ENCODE data around the gene INSL4.

DNA sequence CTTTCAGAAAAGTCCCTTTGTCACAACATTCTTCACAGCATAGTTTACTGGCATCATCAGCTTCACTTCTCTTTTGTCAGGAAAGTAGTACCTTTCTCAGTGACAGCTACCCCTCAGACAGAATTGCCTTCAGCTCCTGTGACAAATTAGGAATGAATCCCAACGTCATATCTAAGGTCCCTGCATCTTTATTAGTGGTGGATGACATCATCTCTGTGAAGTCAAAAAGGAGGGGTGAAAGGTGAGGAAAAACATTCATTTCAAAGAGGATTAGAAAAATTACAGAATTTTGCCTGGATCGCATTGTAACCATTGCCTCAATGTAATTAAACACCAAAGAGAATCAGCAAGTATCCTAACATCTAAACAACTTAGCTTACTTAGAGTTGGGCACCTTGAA lies 37.9 kb upstream of the INSL4 start:
- TF ChIP-seq, protein P1, sequence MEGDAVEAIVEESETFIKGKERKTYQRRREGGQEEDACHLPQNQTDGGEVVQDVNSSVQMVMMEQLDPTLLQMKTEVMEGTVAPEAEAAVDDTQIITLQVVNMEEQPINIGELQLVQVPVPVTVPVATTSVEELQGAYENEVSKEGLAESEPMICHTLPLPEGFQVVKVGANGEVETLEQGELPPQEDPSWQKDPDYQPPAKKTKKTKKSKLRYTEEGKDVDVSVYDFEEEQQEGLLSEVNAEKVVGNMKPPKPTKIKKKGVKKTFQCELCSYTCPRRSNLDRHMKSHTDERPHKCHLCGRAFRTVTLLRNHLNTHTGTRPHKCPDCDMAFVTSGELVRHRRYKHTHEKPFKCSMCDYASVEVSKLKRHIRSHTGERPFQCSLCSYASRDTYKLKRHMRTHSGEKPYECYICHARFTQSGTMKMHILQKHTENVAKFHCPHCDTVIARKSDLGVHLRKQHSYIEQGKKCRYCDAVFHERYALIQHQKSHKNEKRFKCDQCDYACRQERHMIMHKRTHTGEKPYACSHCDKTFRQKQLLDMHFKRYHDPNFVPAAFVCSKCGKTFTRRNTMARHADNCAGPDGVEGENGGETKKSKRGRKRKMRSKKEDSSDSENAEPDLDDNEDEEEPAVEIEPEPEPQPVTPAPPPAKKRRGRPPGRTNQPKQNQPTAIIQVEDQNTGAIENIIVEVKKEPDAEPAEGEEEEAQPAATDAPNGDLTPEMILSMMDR (IDR thresholded peaks at IDR 0.05; ENCODE audit: insufficient read depth, low read length, poor library complexity, severe bottlenecking), result no peak
- TF ChIP-seq EZH2phosphoT487 (conservative IDR thresholded peaks at IDR 0.05; ENCODE audit: low read length), result no peak
